Fibroblast of lung (primary cell): Measurements from ENCODE around the gene SLC22A1. TPM values are rescaled to one million over a fixed set of nuclear protein-coding genes. Genes with fewer than 3 reads are reported as not detected.

Experiments
- DNase-seq, 2 donors: peaks; one replicate each; pipeline versions ENCODE4 v3.0.0 to v3.0.0-alpha.2; 2010; ENCODE audit warnings: low read depth in 2 of 2
- H2AFZ ChIP-seq: 2 replicates; pipeline ENCODE4 v1.5.1; 2012; ENCODE audit warnings: low read length, control low read depth, inconsistent platforms
- H3K27ac ChIP-seq: 2 replicates; pipeline ENCODE4 v1.5.1; 2011; ENCODE audit warnings: low read length, control low read depth; ENCODE audit not compliant: insufficient read depth
- H3K27me3 ChIP-seq: 2 replicates; pipeline ENCODE4 v1.5.1; 2011; ENCODE audit warnings: mild to moderate bottlenecking, low read length; ENCODE audit not compliant: control insufficient read depth, insufficient read depth
- H3K36me3 ChIP-seq: 2 replicates; pipeline ENCODE4 v1.5.1; 2011; ENCODE audit warnings: low read length; ENCODE audit not compliant: control insufficient read depth, insufficient read depth
- H3K4me1 ChIP-seq: 2 replicates; pipeline ENCODE4 v1.5.1; 2011; ENCODE audit warnings: low read length; ENCODE audit not compliant: control insufficient read depth, insufficient read depth; ENCODE audit errors: extremely low read depth
- H3K4me2 ChIP-seq: 2 replicates; pipeline ENCODE4 v1.5.1; 2011; ENCODE audit warnings: low read length, control low read depth; ENCODE audit not compliant: insufficient read depth; ENCODE audit errors: extremely low read depth
- H3K4me3 ChIP-seq, 4 experiments: fragments of 200-600 bp in 1 of 4; sonication (generic) in 1 of 4; replicated peaks in 1 of 4; 2 replicates each; pipeline ENCODE4 v1.5.1; 2011 to 2016; ENCODE audit warnings: low read length in 4 of 4, low read depth in 3 of 4, mild to moderate bottlenecking in 3 of 4, control low read depth in 2 of 4, inconsistent platforms in 1 of 4, mixed read lengths in 1 of 4; ENCODE audit not compliant: insufficient read depth in 1 of 4; ENCODE audit errors: control extremely low read depth in 1 of 4
- H3K79me2 ChIP-seq: 2 replicates; pipeline ENCODE4 v1.5.1; 2012; ENCODE audit warnings: mild to moderate bottlenecking, low read length, inconsistent platforms; ENCODE audit not compliant: control insufficient read depth, insufficient read depth
- H3K9ac ChIP-seq: 2 replicates; pipeline ENCODE4 v1.5.1; 2011; ENCODE audit warnings: mild to moderate bottlenecking, low read length, control low read depth; ENCODE audit not compliant: insufficient read depth
- H3K9me3 ChIP-seq: 2 replicates; pipeline ENCODE4 v1.5.1; 2012; ENCODE audit warnings: low read depth, low read length; ENCODE audit not compliant: control insufficient read depth, insufficient read depth
- H4K20me1 ChIP-seq: 2 replicates; pipeline ENCODE4 v1.5.1; 2011; ENCODE audit warnings: low read length; ENCODE audit not compliant: control insufficient read depth, insufficient read depth; ENCODE audit errors: extremely low read depth
- EZH2 ChIP-seq: IDR thresholded peaks from 2 replicates; pipeline ENCODE4 v1.5.1; 2012; ENCODE audit warnings: low read length, control low read depth, mild to moderate bottlenecking; ENCODE audit errors: missing control alignments
- polyA plus RNA-seq, 2 donors: library from polyadenylated mRNA; depleted of rRNA in 1 of 2; stranded (reverse) in 1 of 2; unstranded in 1 of 2; fragments of >200 nt; gene quantifications; 2 replicates each; pipeline ENCODE4 v1.2.1, GENCODE V29; 2011 to 2012; ENCODE audit warnings: missing spikeins in 1 of 2
- total RNA-seq: library from RNA; depleted of rRNA; stranded (reverse); fragments of >200 nt; gene quantifications from 2 replicates; pipeline ENCODE4 v1.2.1, GENCODE V29; 2014
- TF ChIP-seq, protein P1 (sequence below), 2 donors: IDR thresholded peaks in 1 of 2; conservative IDR thresholded peaks in 1 of 2; 1 replicate in 1 of 2; 2 replicates in 1 of 2; pipeline ENCODE4 v1.5.1; 2011 to 2012; ENCODE audit warnings: low read length in 2 of 2, control low read depth in 1 of 2, inconsistent platforms in 1 of 2, low read depth in 1 of 2, mild to moderate bottlenecking in 1 of 2

SLC22A1 gene
- total and polyA plus RNA-seq, 2 donors (not counting 1 experiment from before 2014, with no cell fraction given) = 0.06 to 0.50 TPM

DNA sequence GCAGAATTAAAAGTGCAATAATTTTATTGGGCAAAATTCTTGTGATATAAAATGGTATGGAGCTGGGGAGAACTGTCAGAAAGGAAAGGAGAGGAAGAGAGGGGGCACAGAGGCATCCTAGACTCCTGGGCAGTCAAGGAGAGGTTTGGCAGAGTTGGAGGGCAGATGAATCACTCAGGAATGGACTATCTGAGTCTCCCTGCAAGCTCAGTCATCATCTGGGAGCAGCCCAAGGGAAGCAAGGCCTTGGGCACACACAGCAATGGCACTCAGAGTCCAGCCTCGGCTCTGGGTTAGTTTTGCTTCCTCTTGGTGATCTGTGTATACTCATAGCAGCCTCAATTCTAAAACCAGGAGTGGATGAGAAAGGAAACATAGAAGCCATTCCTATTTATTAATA, 67.2 kb downstream of the SLC22A1 start:
- no peaks in the 10 kb centered on the region for H3K36me3 ChIP-seq
- H3K79me2 ChIP-seq = no peaks in the 10 kb centered on the region
- H3K27ac ChIP-seq = no peak overlapping the region
- H3K4me2 ChIP-seq = no peak overlapping the region
- no peak overlapping the region for H3K9ac ChIP-seq
- H4K20me1 ChIP-seq = no peaks in the 10 kb centered on the region
- TF ChIP-seq, protein P1, sequence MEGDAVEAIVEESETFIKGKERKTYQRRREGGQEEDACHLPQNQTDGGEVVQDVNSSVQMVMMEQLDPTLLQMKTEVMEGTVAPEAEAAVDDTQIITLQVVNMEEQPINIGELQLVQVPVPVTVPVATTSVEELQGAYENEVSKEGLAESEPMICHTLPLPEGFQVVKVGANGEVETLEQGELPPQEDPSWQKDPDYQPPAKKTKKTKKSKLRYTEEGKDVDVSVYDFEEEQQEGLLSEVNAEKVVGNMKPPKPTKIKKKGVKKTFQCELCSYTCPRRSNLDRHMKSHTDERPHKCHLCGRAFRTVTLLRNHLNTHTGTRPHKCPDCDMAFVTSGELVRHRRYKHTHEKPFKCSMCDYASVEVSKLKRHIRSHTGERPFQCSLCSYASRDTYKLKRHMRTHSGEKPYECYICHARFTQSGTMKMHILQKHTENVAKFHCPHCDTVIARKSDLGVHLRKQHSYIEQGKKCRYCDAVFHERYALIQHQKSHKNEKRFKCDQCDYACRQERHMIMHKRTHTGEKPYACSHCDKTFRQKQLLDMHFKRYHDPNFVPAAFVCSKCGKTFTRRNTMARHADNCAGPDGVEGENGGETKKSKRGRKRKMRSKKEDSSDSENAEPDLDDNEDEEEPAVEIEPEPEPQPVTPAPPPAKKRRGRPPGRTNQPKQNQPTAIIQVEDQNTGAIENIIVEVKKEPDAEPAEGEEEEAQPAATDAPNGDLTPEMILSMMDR (conservative IDR thresholded peaks at IDR 0.05 in 1 of 2, IDR thresholded peaks at IDR 0.05 in 1 of 2; ENCODE audit: low read depth in 1 of 2, low read length in 2 of 2) = no peak
- TF ChIP-seq EZH2 = no peak
- H3K4me3 ChIP-seq = no peak overlapping the region
- peak in 1 of 2 donors; percentile 43 for DNase-seq
- H3K9me3 ChIP-seq = no peaks in the 10 kb centered on the region
- no peaks in the 10 kb centered on the region for H3K27me3 ChIP-seq
- no peaks in the 10 kb centered on the region for H3K4me1 ChIP-seq
- no peak overlapping the region for H2AFZ ChIP-seq

DNA sequence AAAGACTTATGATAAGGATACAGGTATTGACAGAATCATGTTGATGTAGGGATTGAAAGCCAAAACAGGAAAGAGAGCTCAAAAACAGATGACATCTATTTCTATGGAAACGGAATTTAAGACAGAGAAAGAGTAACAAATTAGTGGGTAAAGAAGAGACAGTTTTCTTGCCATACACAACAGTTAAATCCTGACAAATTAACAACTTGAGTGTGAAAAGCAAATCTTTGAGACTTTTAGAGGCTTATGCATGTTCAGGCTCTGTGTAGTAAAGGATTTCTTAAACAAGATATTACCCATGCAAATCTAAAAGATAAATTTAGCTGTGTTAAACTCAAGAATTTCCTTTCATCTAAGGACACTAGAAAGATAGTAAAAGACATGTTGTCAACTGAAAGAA, 68.5 kb downstream of the SLC22A1 start:
- H3K4me1 ChIP-seq = no peaks in the 10 kb centered on the region
- no peaks in the 10 kb centered on the region for H3K79me2 ChIP-seq
- no peak for DNase-seq
- no peak overlapping the region for H3K4me3 ChIP-seq
- H4K20me1 ChIP-seq = no peaks in the 10 kb centered on the region
- no peaks in the 10 kb centered on the region for H3K9me3 ChIP-seq
- H3K36me3 ChIP-seq = no peaks in the 10 kb centered on the region
- no peak overlapping the region for H2AFZ ChIP-seq
- no peaks in the 10 kb centered on the region for H3K27me3 ChIP-seq
- no peak overlapping the region for H3K9ac ChIP-seq
- TF ChIP-seq EZH2 = no peak
- TF ChIP-seq, protein P1 (conservative IDR thresholded peaks at IDR 0.05 in 1 of 2, IDR thresholded peaks at IDR 0.05 in 1 of 2; ENCODE audit: low read depth in 1 of 2, low read length in 2 of 2) = no peak
- H3K27ac ChIP-seq = no peak overlapping the region
- no peak overlapping the region for H3K4me2 ChIP-seq

DNA sequence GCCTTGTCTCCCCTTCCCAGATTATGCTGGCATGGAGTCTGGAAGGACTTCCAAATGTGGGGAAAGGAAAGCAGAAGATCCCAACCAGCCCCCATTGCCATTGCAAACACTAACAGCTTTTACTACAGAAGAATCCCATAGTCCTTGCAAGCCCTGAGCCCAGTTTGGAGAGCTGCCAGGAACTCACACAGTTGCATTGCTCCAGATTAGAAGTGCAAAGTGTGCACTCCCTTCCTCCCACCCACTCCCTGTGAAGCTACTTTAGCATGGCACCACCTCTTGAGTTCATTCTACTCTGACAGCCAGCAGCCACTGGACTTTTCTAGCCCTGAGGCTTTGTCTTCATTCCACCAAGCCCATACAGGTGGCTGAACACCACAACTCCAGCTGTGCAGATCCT, 69.4 kb downstream of the SLC22A1 start:
- Histone ChIP-seq H3K4me2 (no peak overlapping the region), H2AFZ (no peak overlapping the region), H3K79me2 (no peaks in the 10 kb centered on the region), H4K20me1 (no peaks in the 10 kb centered on the region), H3K27ac (no peak overlapping the region), H3K9ac (no peak overlapping the region), H3K36me3 (no peaks in the 10 kb centered on the region), H3K4me1 (no peaks in the 10 kb centered on the region), H3K9me3 (no peaks in the 10 kb centered on the region), H3K27me3 (no peaks in the 10 kb centered on the region), H3K4me3 (no peak overlapping the region)
- TF ChIP-seq EZH2 = no peak
- TF ChIP-seq, protein P1 (conservative IDR thresholded peaks at IDR 0.05 in 1 of 2, IDR thresholded peaks at IDR 0.05 in 1 of 2; ENCODE audit: low read depth in 1 of 2, low read length in 2 of 2) = no peak
- DNase-seq = no peak
